DND-41 (cell line): ENCODE measurements around the gene CD300H.

Source experiments
- ATAC-seq: fragments of 200-7000 bp; cut with Tn5 transposase; 3 replicates; pipeline ENCODE4 v1.9.1; 2021; ENCODE audit warnings: low read depth; ENCODE audit not compliant: insufficient read depth
- DNase-seq: peaks from one replicate; pipeline ENCODE4 v3.0.0-alpha.2; 2020
- H2AFZ ChIP-seq: 2 replicates; pipeline ENCODE4 v1.6.0; 2012; ENCODE audit warnings: low read depth, low read length
- H3K27ac ChIP-seq: 2 replicates; pipeline ENCODE4 v1.5.1; 2012; ENCODE audit warnings: low read length, inconsistent platforms
- H3K27me3 ChIP-seq: fragments of 200-600 bp; sonication (generic); 2 replicates; pipeline ENCODE4 v1.6.0; 2012; ENCODE audit warnings: low read length, mild to moderate bottlenecking, inconsistent platforms; ENCODE audit not compliant: insufficient read depth, poor library complexity
- H3K36me3 ChIP-seq: 2 replicates; pipeline ENCODE4 v1.5.1; 2012; ENCODE audit warnings: low read length, inconsistent platforms; ENCODE audit not compliant: insufficient read depth
- H3K4me1 ChIP-seq: 2 replicates; pipeline ENCODE4 v1.5.1; 2012; ENCODE audit warnings: mild to moderate bottlenecking, low read length; ENCODE audit not compliant: insufficient read depth
- H3K4me2 ChIP-seq: 2 replicates; pipeline ENCODE4 v1.6.0; 2012; ENCODE audit warnings: mild to moderate bottlenecking, moderate library complexity, low read length, inconsistent platforms; ENCODE audit not compliant: insufficient read depth
- H3K4me3 ChIP-seq, 2 experiments: fragments of 200-600 bp in 1 of 2; shearing (Covaris generic) in 1 of 2; 2 replicates each; pipeline ENCODE4 v1.5.1; 2012 to 2016; ENCODE audit warnings: inconsistent platforms in 2 of 2, low read length in 2 of 2, mild to moderate bottlenecking in 2 of 2, low read depth in 1 of 2, moderate library complexity in 1 of 2
- H3K79me2 ChIP-seq: 2 replicates; pipeline ENCODE4 v1.6.0; 2012; ENCODE audit warnings: low read length, inconsistent platforms; ENCODE audit not compliant: insufficient read depth
- H3K9ac ChIP-seq: 2 replicates; pipeline ENCODE4 v1.6.0; 2012; ENCODE audit warnings: low read depth, mild to moderate bottlenecking, inconsistent platforms, low read length, moderate library complexity
- H3K9me3 ChIP-seq: 2 replicates; pipeline ENCODE4 v1.5.1; 2012; ENCODE audit warnings: low read length, moderate library complexity, mild to moderate bottlenecking, inconsistent platforms; ENCODE audit not compliant: insufficient read depth, severe bottlenecking
- H4K20me1 ChIP-seq: 2 replicates; pipeline ENCODE4 v1.6.0; 2012; ENCODE audit warnings: low read length; ENCODE audit not compliant: insufficient read depth
- CTCF ChIP-seq: IDR thresholded peaks from 2 replicates; pipeline ENCODE4 v1.5.1; 2012; ENCODE audit warnings: borderline replicate concordance, low read length, moderate library complexity, mild to moderate bottlenecking; ENCODE audit not compliant: poor library complexity, severe bottlenecking; ENCODE audit errors: extremely low read depth
- EZH2 ChIP-seq: IDR thresholded peaks from 3 replicates; pipeline ENCODE4 v1.6.1; 2012; ENCODE audit warnings: borderline replicate concordance, low read depth, mild to moderate bottlenecking, moderate library complexity, low read length, inconsistent platforms; ENCODE audit not compliant: severe bottlenecking

CD300H gene

GRCh38 chr17:74608511-74608910 is 41.2 kb upstream of the CD300H start:
- Histone ChIP-seq H3K36me3 (no peaks in the 10 kb centered on the region), H3K27ac (no peak overlapping the region), H2AFZ (no peak overlapping the region), H3K79me2 (no peaks in the 10 kb centered on the region), H3K27me3 (peaks cover 14% of the 10 kb centered on the region), H3K4me2 (no peak overlapping the region), H4K20me1 (0 out of 2 replicates have a peak, but pooled peaks cover 4% of the 10 kb centered on the region), H3K9me3 (no peaks in the 10 kb centered on the region), H3K4me3 (no peak overlapping the region), H3K4me1 (no peaks in the 10 kb centered on the region), H3K9ac (no peak overlapping the region)
- no peak for DNase-seq
- no peak for TF ChIP-seq CTCF
- no peak for ATAC-seq

GRCh38 chr17:74607221-74607620 is 39.9 kb upstream of the CD300H start:
- no peak for ATAC-seq
- H2AFZ ChIP-seq = no peak overlapping the region
- H3K79me2 ChIP-seq = no peaks in the 10 kb centered on the region
- H3K4me1 ChIP-seq = no peaks in the 10 kb centered on the region
- no peak overlapping the region for H3K4me3 ChIP-seq
- peaks cover 25% of the 10 kb centered on the region for H3K27me3 ChIP-seq
- H3K27ac ChIP-seq = no peak overlapping the region
- no peaks in the 10 kb centered on the region for H3K36me3 ChIP-seq
- no peak overlapping the region for H3K4me2 ChIP-seq
- H3K9me3 ChIP-seq = no peaks in the 10 kb centered on the region
- TF ChIP-seq EZH2 (no peak), CTCF (no peak)
- H4K20me1 ChIP-seq = peaks cover 4% of the 10 kb centered on the region; the same call in 1 of the 2 replicates
- DNase-seq = no peak
- no peak overlapping the region for H3K9ac ChIP-seq

GRCh38 chr17:74606050-74606449 is 38.7 kb upstream of the CD300H start:
- no peak for DNase-seq
- Histone ChIP-seq H3K4me2 (no peak overlapping the region), H3K79me2 (no peaks in the 10 kb centered on the region), H3K4me3 (no peak overlapping the region), H3K9me3 (no peaks in the 10 kb centered on the region), H3K27ac (no peak overlapping the region), H3K9ac (no peak overlapping the region), H3K27me3 (peaks cover 25% of the 10 kb centered on the region), H2AFZ (no peak overlapping the region), H4K20me1 (peaks cover 4% of the 10 kb centered on the region; the same call in 1 of the 2 replicates), H3K4me1 (no peaks in the 10 kb centered on the region), H3K36me3 (no peaks in the 10 kb centered on the region)
- TF ChIP-seq CTCF (no peak), EZH2 (no peak)
- no peak for ATAC-seq

- H4K20me1 ChIP-seq = peaks cover 4% of the 10 kb centered on the region; the same call in 1 of the 2 replicates
- H3K9ac ChIP-seq = no peak overlapping the region
- no peak for DNase-seq
- H2AFZ ChIP-seq = no peak overlapping the region
- ATAC-seq = no peak
- no peaks in the 10 kb centered on the region for H3K36me3 ChIP-seq
- no peaks in the 10 kb centered on the region for H3K4me1 ChIP-seq
- H3K9me3 ChIP-seq = no peaks in the 10 kb centered on the region
- TF ChIP-seq EZH2 (no peak), CTCF (no peak)
- H3K4me2 ChIP-seq = no peak overlapping the region
- peaks cover 25% of the 10 kb centered on the region for H3K27me3 ChIP-seq
- no peaks in the 10 kb centered on the region for H3K79me2 ChIP-seq
- H3K27ac ChIP-seq = no peak overlapping the region
- H3K4me3 ChIP-seq = no peak overlapping the region
Measured at GRCh38 chr17:74605361-74605760, 38.1 kb upstream of the CD300H start.
